Stimulated activated CD8-positive, alpha-beta memory T cell treated with anti-CD3 and anti-CD28 coated beads, Interleukin-15, amount 100 ng/mL, for 1 hour (primary cell): ENCODE results near the gene KPNA4.
"Not testable (repeated sequence)": the region's sequence is repeated elsewhere in the genome, so short reads cannot be mapped to it uniquely, and the experiment has no call there.

Source experiments
- DNase-seq: peaks from one replicate; pipeline ENCODE4 v3.0.0-alpha.2; 2020; ENCODE audit warnings: low read depth

KPNA4 gene

DNA sequence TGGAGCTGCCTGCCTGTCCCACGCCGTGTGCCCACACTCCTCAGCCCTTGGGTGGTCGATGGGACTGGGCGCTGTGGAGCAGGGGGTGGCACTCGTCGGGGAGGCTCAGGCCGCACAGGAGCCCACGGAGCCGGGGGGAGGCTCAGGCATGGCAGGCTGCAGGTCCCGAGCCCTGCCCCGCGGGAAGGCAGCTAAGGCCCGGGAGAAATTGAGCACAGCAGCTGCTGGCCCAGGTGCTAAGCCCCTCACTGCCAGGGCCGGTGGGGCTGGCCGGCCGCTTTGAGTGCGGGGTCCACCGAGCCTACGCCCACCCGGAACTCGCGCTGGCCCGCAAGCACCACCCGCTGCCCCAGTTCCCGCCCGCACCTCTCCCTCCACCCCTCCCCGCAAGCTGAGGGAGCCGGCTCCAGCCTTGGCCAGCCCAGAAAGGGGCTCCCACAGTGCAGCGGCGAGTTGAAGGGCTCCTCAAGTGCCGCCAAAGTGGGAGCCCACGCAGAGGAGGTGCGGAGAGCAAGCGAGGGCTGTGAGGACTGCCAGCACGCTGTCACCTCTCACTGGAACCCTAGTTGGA is 8.7 kb upstream of the KPNA4 start:
- DNase-seq, result not testable (repeated sequence)

- DNase-seq, result no peak
Measured at GRCh38 chr3:160569894-160570652, 4.7 kb upstream of the KPNA4 start.

GRCh38 chr3:160568989-160569388 is 3.6 kb upstream of the KPNA4 start:
- DNase-seq, result no peak

DNA sequence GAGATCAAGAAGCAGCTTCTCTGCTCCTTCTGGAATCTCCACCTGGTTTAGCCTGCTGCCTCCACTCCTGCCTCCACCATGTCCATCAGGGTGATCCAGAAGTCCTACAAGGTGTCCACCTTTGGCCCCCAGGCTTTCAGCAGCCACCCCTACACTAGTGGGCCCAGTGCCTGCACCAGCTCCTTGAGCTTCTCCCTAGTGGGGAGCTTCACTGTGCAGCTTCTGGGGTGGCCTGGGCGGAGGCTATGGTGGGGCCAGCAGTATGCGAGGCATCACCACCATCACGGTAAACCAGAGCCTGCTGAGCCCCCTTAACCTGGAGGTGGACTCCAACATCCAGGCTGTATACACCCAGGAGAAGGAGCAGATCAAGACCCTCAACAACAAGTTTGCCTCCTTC is 2.4 kb upstream of the KPNA4 start:
- DNase-seq, result no peak

DNA sequence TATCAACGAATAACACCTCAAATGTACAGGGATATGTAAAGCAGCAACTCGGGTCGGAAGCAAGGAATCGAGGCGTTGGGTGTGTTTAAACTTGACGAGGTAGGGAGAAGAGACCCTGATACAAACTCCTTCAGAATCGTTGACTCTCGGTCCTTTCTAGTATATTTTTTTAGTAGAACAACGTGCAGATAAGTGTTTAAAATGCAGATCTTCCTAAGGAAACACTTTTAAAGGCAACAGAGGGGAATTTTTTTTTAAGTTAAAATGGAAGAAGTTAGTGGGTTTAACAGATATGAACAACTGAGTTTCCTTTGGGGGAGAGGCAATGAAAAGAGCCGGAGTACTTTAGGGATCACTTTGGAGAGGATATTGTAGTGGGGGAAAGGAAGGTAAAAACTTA is 1.1 kb upstream of the KPNA4 start:
- DNase-seq, result no peak

- DNase-seq, result no peak
Measured at GRCh38 chr3:160564949-160565441, 376 bp downstream of the KPNA4 start.

DNA sequence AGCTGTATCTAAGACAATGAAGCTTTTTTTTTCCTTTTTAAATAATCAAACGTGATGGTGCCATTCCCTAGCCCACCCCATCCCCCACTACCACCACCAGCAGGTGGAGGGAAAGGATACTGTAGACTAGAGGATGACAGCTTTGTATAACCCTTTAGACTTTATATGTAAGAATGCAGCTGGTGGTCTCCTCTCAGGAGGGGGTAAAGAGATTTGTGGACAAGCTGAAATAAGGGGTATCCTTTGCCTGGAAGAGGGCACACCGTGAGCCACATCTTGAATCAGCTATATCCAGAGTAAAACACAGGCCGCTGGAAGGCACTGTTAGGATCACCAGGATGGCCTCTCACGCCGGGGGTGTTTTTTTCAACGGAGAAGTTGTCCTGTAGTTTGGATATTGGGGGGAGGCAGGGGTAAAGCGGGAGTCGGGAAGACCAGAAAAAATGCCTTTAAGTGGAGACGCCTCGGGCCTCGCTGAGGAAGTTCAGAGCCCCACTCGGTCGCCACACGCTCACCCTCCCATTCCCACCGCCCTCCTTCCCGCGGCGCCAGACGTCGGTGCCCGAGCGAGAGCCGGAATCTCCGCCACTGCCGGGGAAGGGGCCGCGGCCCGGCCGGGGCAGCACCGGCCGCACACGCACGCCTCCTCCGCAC is 986 bp downstream of the KPNA4 start:
- DNase-seq, result no peak

DNA sequence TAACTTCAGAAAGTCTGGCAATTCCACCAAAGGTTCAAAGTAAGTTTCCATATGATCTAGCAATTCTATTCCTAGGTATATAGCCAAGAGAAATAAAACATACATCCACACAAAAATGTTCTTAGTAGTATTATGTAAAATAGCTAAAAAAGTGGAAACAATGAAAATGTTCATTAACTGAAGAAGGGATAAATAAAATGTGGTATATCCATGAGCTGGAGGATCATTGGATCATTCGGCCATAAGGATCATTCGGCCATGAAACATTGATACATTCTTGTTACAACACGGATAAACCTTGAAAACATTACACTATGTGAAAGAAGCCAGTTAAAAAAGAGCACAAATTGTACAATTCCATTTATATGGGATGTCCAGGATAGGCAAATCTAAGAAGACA is 2.4 kb downstream of the KPNA4 start:
- no peak for DNase-seq

DNA sequence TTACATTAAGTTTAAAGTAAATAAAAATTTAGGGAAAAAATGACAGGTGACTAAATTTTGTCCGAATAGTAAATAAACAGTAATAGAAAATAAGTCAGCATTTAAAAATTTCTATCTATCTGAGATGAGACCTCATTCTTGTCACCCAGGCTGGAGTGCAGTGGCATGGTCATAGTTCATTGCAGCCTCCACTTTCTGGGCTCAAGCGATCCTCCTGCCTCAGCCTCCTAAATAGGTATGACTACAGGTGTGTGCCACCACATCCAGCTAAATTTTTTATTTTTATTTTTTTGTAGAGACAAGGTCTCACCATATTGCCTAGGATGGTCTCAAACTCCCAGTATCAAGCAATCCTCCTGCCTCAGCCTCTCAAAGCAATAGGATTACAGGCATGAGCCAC is 7.8 kb downstream of the KPNA4 start:
- no peak for DNase-seq

DNA sequence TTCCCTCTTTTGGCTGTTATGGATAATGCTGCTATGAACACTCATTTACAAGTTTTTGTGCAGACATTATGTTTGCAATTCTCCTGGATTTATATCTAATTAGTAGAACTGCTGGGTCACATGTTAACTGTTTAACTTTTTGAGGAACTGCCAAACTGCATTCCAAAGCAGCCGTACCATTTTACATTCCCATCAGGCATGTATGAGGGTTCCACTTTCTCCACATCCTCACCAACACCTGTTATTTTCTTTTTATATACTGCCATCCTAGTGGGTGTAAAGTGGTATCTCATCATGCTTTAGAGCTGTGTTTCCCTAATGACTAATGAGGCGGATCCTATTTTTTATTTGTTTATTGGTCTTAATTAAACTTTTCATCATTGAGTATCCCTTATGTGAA is 9.2 kb downstream of the KPNA4 start:
- DNase-seq, result no peak

DNA sequence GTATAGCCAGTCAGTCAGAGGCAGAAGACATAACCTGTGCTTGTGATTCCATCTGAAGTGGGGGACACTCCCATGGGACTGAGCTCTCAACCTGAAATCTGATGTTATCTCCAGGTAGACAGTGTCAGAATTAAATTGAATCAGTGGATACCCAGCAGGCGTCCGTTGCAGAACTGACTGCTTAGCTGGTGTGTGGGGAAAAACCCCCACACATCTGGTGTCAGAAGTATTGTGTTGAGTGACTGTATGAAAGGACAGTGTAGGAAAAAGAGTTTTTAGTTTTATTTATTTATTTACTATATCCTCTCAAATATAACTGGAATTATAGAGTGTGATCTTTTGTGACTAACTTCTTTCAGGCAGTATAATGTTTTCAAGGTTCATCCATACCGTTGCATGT is 10.4 kb downstream of the KPNA4 start:
- no peak for DNase-seq

- DNase-seq, result no peak
Measured at GRCh38 chr3:160553827-160554226, 11.5 kb downstream of the KPNA4 start.

DNA sequence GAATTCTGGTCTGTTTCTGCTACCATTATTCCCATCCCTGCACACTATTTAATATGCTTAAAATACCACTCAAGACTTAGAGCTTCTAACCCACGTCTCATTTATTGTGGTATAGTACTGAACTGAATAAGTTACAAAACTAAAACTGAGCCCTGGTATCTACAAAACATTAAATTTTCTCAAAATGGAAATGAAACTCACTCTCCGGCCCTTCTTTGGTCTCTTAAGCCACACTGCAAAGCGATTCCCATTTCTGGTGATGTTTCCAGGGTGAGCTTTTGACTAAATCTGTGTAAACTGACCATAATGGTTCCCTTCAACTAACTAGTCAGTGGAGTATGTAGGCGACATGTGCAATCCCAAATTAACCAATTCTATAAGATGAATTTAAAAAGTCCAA is 18.6 kb downstream of the KPNA4 start:
- no peak for DNase-seq

DNA sequence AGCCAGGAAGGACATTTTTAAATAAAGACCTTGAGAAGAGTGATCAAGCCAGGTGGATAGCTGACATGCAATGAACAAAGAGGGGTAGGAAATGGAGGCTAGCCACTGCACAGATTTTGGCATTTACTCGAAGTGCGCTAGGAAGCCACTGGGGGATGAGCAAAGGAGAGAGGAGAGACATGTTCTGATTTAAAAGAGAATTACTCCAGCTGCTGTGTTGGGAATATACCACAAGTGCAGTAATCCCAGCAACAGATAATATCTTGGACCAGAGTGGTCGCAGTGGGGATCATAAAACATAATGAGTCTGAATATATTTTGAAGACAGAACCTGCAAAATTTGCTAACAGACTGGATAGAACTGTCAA is 19.9 kb downstream of the KPNA4 start:
- no peak for DNase-seq

GRCh38 chr3:160544844-160545503 is 20.4 kb downstream of the KPNA4 start:
- no peak for DNase-seq

GRCh38 chr3:160540551-160540950 is 24.8 kb downstream of the KPNA4 start:
- no peak for DNase-seq

GRCh38 chr3:160538895-160539294 is 26.5 kb downstream of the KPNA4 start:
- no peak for DNase-seq

GRCh38 chr3:160537729-160538128 is 27.6 kb downstream of the KPNA4 start:
- DNase-seq, result no peak

- no peak for DNase-seq
Measured at GRCh38 chr3:160532371-160532770, 33.0 kb downstream of the KPNA4 start.

DNA sequence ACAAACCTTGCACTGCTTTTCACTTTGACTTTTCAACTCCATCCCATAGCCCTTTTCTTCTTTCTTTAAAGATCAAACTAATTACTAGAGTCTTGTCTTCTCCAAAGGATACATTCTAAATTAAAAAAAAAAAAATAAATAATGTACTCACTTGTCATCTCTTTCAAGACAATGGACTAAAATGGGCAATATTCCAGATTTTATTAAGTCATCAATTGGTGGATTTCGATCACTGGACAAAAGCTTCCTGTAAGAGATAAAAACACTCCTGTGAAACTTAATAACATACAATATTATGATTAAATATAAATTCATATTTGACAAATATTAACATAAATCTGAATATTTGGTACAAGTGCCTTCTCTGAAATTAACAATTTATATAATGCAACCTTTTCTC is 34.1 kb downstream of the KPNA4 start:
- DNase-seq, result no peak

GRCh38 chr3:160516391-160516790 is 49.0 kb downstream of the KPNA4 start:
- DNase-seq, result not testable (repeated sequence)

- DNase-seq, result no peak
Measured at GRCh38 chr3:160501325-160501724, 64.0 kb downstream of the KPNA4 start.

DNA sequence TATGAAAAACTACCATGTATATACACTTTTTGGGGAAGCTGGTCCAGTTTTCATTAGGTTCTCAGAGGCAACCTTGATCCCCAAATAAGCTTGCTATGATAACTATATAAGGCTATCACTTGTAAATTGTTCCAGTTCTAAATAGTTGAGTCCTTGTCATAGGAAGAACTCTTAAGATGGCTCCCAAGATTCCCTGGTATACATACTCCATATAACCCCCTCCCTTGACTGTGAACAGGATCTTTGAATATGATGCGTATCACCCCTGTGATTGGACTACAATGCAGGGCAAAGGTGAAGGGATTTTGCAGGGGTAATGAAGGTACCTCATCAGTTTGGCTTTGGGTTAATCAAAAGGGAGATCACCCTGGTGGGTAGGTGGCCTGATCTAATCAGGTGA is 67.2 kb downstream of the KPNA4 start:
- DNase-seq, result no peak
